Stomach (tissue), 9 donors: ENCODE data around the gene IL17A. TPM values are rescaled to one million over a fixed set of nuclear protein-coding genes. Genes with fewer than 3 reads are reported as not detected.

Experiments used
- DNase-seq, 2 donors: peaks; one replicate each; pipeline versions ENCODE4 v3.0.0 to v3.0.0-alpha.2; 2013 to 2019
- H3K27ac ChIP-seq, 5 donors: fragments of 200-600 bp in 4 of 5; sonication (generic) in 4 of 5; one replicate each; pipeline ENCODE4 v1.5.1; 2013 to 2019; ENCODE audit warnings: mild to moderate bottlenecking in 1 of 5, moderate library complexity in 1 of 5
- H3K27me3 ChIP-seq, 3 donors: fragments of 200-600 bp; sonication (generic); one replicate each; pipeline ENCODE4 v1.5.1; 2017 to 2019; ENCODE audit warnings: mixed run types in 1 of 3
- H3K36me3 ChIP-seq, 4 donors: fragments of 200-600 bp; sonication (generic); 1 replicate in 3 of 4; 2 replicates in 1 of 4; pipeline ENCODE4 v1.5.1; 2016 to 2019
- H3K4me1 ChIP-seq, 4 donors: fragments of 200-600 bp; sonication (generic); one replicate each; pipeline ENCODE4 v1.5.1; 2016 to 2019
- H3K4me3 ChIP-seq, 4 donors: fragments of 200-600 bp; sonication (generic) in 3 of 4; one replicate each; pipeline ENCODE4 v1.5.1; 2016 to 2019; ENCODE audit warnings: mild to moderate bottlenecking in 1 of 4
- H3K9me3 ChIP-seq, 4 donors: fragments of 200-600 bp; sonication (generic); one replicate each; pipeline ENCODE4 v1.5.1; 2016 to 2019
- EP300 ChIP-seq: sonication (generic); formaldehyde crosslinking; IDR thresholded peaks from one replicate; pipeline ENCODE4 v1.6.1; 2017; ENCODE audit warnings: antibody characterized with exemption
- POLR2A ChIP-seq, 4 donors: fragments of 450-650 bp; IDR thresholded peaks; one replicate each; pipeline ENCODE4 v1.6.1; 2016; ENCODE audit warnings: antibody characterized with exemption in 4 of 4, control low read depth in 2 of 4, mild to moderate bottlenecking in 1 of 4, moderate library complexity in 1 of 4
- POLR2AphosphoS5 ChIP-seq, 3 donors: sonication (generic); formaldehyde crosslinking; IDR thresholded peaks; one replicate each; pipeline ENCODE4 v1.6.1; 2016; ENCODE audit warnings: antibody characterized with exemption in 3 of 3
- WGBS, 5 donors: extraction: QIAGEN DNeasy Blood & Tissue Kit in 3 of 5; methylation state at CpG; one replicate each; pipeline versions ENCODE4 v1.1.5 to v1.1.7; 2013 to 2018; 5-methylcytosine and 5-hydroxymethylcytosine counted together
- intact Hi-C: fragments of 100-400 bp; cut with DNase I; formaldehyde crosslinking; loops from one replicate; pipeline ENCODE4 v1.15.1; 2023; ENCODE audit warnings: low total_unique reads
- polyA plus RNA-seq, 3 donors: library from polyadenylated mRNA; stranded (reverse); fragments of 200-250 nt; gene quantifications; one replicate each; pipeline ENCODE4 v1.2.3, GENCODE V29; 2013
- total RNA-seq, 5 donors: library from RNA; depleted of rRNA; stranded (reverse); fragments of >200 nt; gene quantifications; one replicate each; pipeline versions ENCODE4 v1.1.0 to v1.2.3, GENCODE V29; 2014 to 2016
- TF ChIP-seq, protein P1 (sequence below), 7 experiments: fragments of 450-650 bp in 4 of 7; fragments of 200-600 bp in 3 of 7; sonication (generic) in 3 of 7; IDR thresholded peaks; one replicate each; pipeline ENCODE4 v1.5.1; 2016 to 2019; ENCODE audit warnings: antibody characterized with exemption in 7 of 7, control low read depth in 2 of 7, mild to moderate bottlenecking in 1 of 7
- donor health status: healthy with polysubstance abuse.
- donor health status: Bipolar disorder and iron deficiency.
- donor health status: healthy.

Gene IL17A
- total and polyA plus RNA-seq, 8 donors = 0.08 TPM; not detected in 7

DNA sequence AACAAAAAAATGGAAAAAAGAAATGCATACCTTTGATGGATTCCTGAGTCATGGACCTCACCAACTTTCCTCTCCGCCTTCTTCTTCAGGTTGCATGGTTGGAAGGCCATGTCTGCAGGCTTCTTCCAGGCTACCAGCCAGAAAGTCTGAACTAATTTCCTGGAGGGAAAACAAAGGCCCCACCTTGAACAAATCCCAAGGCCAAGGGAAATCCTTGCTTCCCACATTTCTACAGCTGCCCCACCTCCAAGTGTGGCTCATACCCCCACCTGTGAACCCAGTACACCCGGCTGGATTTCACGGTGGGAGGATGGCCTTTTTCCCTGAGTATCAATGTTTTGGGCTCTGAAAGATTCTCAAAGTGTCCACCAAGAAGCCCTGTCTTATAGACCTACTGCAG is 22.4 kb downstream of the IL17A start:
- Histone ChIP-seq H3K36me3 (no peaks in the 10 kb centered on the region), H3K4me1 (no peaks in the 10 kb centered on the region), H3K27ac (no peak overlapping the region), H3K9me3 (no peaks in the 10 kb centered on the region), H3K4me3 (no peak overlapping the region), H3K27me3 (no peaks in the 10 kb centered on the region)
- intact Hi-C loops = no loop called here
- WGBS, 5 donors = 38 to 66% (median 52%) methylated on average over 3 of the region's 3 CpGs
- no peak for DNase-seq
- no peak for TF ChIP-seq POLR2A (IDR thresholded peaks at IDR 0.05)
- TF ChIP-seq POLR2AphosphoS5 (IDR thresholded peaks at IDR 0.05) = no peak
- TF ChIP-seq, protein P1, sequence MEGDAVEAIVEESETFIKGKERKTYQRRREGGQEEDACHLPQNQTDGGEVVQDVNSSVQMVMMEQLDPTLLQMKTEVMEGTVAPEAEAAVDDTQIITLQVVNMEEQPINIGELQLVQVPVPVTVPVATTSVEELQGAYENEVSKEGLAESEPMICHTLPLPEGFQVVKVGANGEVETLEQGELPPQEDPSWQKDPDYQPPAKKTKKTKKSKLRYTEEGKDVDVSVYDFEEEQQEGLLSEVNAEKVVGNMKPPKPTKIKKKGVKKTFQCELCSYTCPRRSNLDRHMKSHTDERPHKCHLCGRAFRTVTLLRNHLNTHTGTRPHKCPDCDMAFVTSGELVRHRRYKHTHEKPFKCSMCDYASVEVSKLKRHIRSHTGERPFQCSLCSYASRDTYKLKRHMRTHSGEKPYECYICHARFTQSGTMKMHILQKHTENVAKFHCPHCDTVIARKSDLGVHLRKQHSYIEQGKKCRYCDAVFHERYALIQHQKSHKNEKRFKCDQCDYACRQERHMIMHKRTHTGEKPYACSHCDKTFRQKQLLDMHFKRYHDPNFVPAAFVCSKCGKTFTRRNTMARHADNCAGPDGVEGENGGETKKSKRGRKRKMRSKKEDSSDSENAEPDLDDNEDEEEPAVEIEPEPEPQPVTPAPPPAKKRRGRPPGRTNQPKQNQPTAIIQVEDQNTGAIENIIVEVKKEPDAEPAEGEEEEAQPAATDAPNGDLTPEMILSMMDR (IDR thresholded peaks at IDR 0.05) = no peak

DNA sequence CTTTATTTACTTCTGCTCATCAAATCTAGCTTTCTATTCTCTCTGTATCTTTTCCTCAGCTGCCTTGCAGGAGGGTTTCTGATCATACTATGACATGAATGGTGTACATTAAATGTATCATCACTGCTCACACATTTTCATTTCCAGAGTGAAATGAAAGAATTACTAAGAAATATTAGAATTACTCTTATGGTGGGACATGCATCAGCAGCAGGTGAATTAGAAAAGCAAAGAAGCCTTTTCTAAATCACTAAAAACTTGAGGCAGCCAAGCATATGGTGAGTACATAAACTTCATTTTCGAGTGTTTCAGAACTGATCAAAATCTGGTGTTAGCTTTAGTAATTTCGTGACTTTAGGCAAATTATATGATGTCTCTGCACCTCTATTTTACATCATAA is 23.6 kb downstream of the IL17A start:
- intact Hi-C loops = no loop called here

DNA sequence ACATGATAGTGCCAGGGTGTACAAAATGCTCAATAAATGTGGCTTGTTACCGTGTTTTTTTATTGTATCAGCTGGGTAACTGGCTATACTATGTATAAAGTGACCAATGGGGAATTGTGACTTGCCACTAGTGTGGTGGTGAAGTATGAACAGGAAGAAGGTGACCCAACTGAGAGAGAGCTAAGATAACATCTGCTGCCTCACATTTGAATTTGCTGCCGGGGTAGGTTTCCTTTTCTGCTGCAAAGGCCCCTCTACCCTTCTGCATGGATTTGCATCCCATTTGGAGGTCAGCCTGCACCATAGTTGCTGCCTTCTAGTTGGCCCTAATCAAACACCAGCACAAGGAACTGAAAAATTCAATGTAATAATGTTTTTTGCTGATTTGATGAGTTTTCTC is 24.1 kb downstream of the IL17A start:
- no peaks in the 10 kb centered on the region for H3K4me1 ChIP-seq
- WGBS, 5 donors = 58 to 81% (median 73%) methylated on average over 2 of the region's 2 CpGs
- no peak for DNase-seq
- intact Hi-C loops = no loop called here
- TF ChIP-seq, protein P1 (IDR thresholded peaks at IDR 0.05) = no peak
- no peak for TF ChIP-seq POLR2AphosphoS5 (IDR thresholded peaks at IDR 0.05)
- no peak for TF ChIP-seq POLR2A (IDR thresholded peaks at IDR 0.05)
- TF ChIP-seq EP300 = no peak
- no peak overlapping the region for H3K27ac ChIP-seq
- no peaks in the 10 kb centered on the region for H3K36me3 ChIP-seq
- no peaks in the 10 kb centered on the region for H3K9me3 ChIP-seq
- H3K4me3 ChIP-seq = no peak overlapping the region
- H3K27me3 ChIP-seq = no peaks in the 10 kb centered on the region

More for the DNA sequence above, 23.6 kb downstream of the IL17A start:
- no peak overlapping the region for H3K27ac ChIP-seq
- DNase-seq = no peak
- H3K4me1 ChIP-seq = no peaks in the 10 kb centered on the region
- TF ChIP-seq POLR2A (IDR thresholded peaks at IDR 0.05) (no peak), EP300 (no peak), POLR2AphosphoS5 (IDR thresholded peaks at IDR 0.05) (no peak)
- TF ChIP-seq, protein P1 (IDR thresholded peaks at IDR 0.05) = no peak
- no peaks in the 10 kb centered on the region for H3K27me3 ChIP-seq
- H3K4me3 ChIP-seq = no peak overlapping the region
- WGBS, 5 donors = 72 to 87% (median 82%) methylated on average over 2 of the region's 2 CpGs
- H3K36me3 ChIP-seq = no peaks in the 10 kb centered on the region
- no peaks in the 10 kb centered on the region for H3K9me3 ChIP-seq

DNA sequence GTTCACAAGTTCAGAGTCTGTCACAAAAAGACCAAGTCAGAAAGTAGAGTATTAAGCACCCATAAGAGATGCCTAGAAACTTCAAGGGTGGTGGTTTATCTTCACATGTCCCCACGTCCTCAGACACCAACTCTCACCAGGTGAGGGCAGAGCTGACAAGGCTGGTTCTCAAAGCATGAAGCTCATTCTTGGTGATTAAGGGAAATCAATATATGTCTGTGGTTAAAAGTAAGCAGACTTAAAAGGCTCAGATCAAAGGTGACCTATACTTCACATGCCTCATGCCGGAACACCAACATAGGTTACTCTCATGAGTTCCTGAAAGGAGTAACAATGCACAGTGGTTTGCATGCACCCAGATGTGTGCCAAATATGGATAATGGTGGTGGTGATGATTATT is 27.0 kb downstream of the IL17A start:
- Histone ChIP-seq H3K4me1 (no peaks in the 10 kb centered on the region), H3K4me3 (no peak overlapping the region), H3K27me3 (no peaks in the 10 kb centered on the region), H3K27ac (no peak overlapping the region), H3K36me3 (no peaks in the 10 kb centered on the region), H3K9me3 (no peaks in the 10 kb centered on the region)
- 38 to 47% (median 42%) methylated on average over 2 of the region's 2 CpGs for whole genome bisulfite sequencing, 5 donors
- no peak for DNase-seq
- TF ChIP-seq POLR2A (IDR thresholded peaks at IDR 0.05) = no peak
- TF ChIP-seq EP300 = no peak
- TF ChIP-seq, protein P1 (IDR thresholded peaks at IDR 0.05) = no peak
- intact Hi-C loops = no loop called here
